GM12878 (cell line): Measurements from ENCODE around the gene TMX4. TPM values are rescaled to one million over a fixed set of nuclear protein-coding genes. Genes with fewer than 3 reads are reported as not detected.

Source experiments
- ATAC-seq: fragments of 200-7000 bp; cut with Tn5 transposase; 3 replicates; pipeline ENCODE4 v1.9.1; 2020; ENCODE audit warnings: mild to moderate bottlenecking, moderate library complexity
- BruUV-seq: library from RNA; stranded (reverse); fragments of 400-500 nt; replicated peaks from 2 replicates; lab custom pipeline; 2021; lab: Mats Ljungman, UMichigan
- CTCF ChIA-PET: fragments of 300-600 bp; sonication (Branson Sonifier 250); formaldehyde crosslinking; extraction: SDS; loops from one replicate; lab custom pipeline; 2021; ENCODE audit warnings: inconsistent platforms; lab: Yijun Ruan, JAX
- POLR2A ChIA-PET: fragments of 350-600 bp; formaldehyde crosslinking; extraction: SDS; loops from one replicate; lab custom pipeline; 2021; ENCODE audit warnings: inconsistent platforms; lab: Charles Lee
- RAD21 ChIA-PET: fragments of 300-600 bp; sonication (Branson Sonifier 250); formaldehyde crosslinking; loops from one replicate; lab custom pipeline; 2023; ENCODE audit warnings: antibody characterized with exemption; ENCODE audit not compliant: unreplicated experiment; lab: Charles Lee
- SMC1A ChIA-PET: fragments of 300-600 bp; sonication (Branson Sonifier 250); formaldehyde crosslinking; loops from one replicate; lab custom pipeline; 2023; ENCODE audit not compliant: unreplicated experiment, uncharacterized antibody; lab: Charles Lee
- DNase-seq: peaks from one replicate; pipeline ENCODE4 v3.0.0-alpha.2; 2011; ENCODE audit warnings: low read depth, low spot score
- FAIRE-seq: peaks from 3 replicates; lab custom pipeline; 2011; peaks lifted over from hg19 to GRCh38; lab: Jason Lieb, UNC
- H2AFZ ChIP-seq: 2 replicates; pipeline ENCODE4 v1.6.0; 2011; ENCODE audit warnings: low read depth, low read length, control low read depth; ENCODE audit not compliant: control insufficient read depth
- H3K27ac ChIP-seq: 2 replicates; pipeline ENCODE4 v1.5.1; 2011; ENCODE audit warnings: control low read depth; ENCODE audit not compliant: control insufficient read depth, insufficient read depth
- H3K27me3 ChIP-seq, 2 experiments: replicated peaks in 1 of 2; 2 replicates each; pipeline versions ENCODE4 v1.6.0 to v1.6.1; 2011; ENCODE audit warnings: low read length in 1 of 2; ENCODE audit not compliant: control insufficient read depth in 2 of 2, insufficient read depth in 2 of 2
- H3K36me3 ChIP-seq, 2 experiments: 2 replicates each; pipeline ENCODE4 v1.5.1; 2011; ENCODE audit warnings: low read length in 1 of 2; ENCODE audit not compliant: control insufficient read depth in 2 of 2, insufficient read depth in 2 of 2
- H3K4me1 ChIP-seq: 2 replicates; pipeline ENCODE4 v1.6.1; 2011; ENCODE audit warnings: mild to moderate bottlenecking, low read length, moderate library complexity, mixed read lengths; ENCODE audit not compliant: control insufficient read depth, insufficient read depth
- H3K4me2 ChIP-seq: 2 replicates; pipeline ENCODE4 v1.6.0; 2011; ENCODE audit warnings: control low read depth; ENCODE audit not compliant: control insufficient read depth, insufficient read depth
- H3K4me3 ChIP-seq: fragments of 200-600 bp; sonication (generic); 2 replicates; pipeline ENCODE4 v1.5.1; 2016
- H3K79me2 ChIP-seq: 2 replicates; pipeline ENCODE4 v1.6.0; 2011; ENCODE audit warnings: low read length; ENCODE audit not compliant: control insufficient read depth, insufficient read depth
- H3K9ac ChIP-seq: 2 replicates; pipeline ENCODE4 v1.8.0; 2011; ENCODE audit warnings: low read length, control low read depth, mixed read lengths; ENCODE audit not compliant: control insufficient read depth, insufficient read depth
- H3K9me3 ChIP-seq: replicated peaks from 3 replicates; pipeline ENCODE4 v1.5.1; 2011; ENCODE audit warnings: mild to moderate bottlenecking, low read length; ENCODE audit not compliant: control insufficient read depth, insufficient read depth
- H4K20me1 ChIP-seq: 2 replicates; pipeline ENCODE4 v1.6.0; 2011; ENCODE audit not compliant: control insufficient read depth, insufficient read depth
- CEBPB ChIP-seq, 2 experiments: fragments of 150-350 bp in 1 of 2; IDR thresholded peaks; 2 replicates each; pipeline ENCODE4 v1.6.1; 2012 to 2014; ENCODE audit warnings: low read depth in 2 of 2, low read length in 2 of 2, borderline replicate concordance in 1 of 2, inconsistent platforms in 1 of 2
- E2F8 ChIP-seq: fragments of 450-650 bp; IDR thresholded peaks from 2 replicates; pipeline ENCODE4 v1.6.1; 2018; ENCODE audit warnings: mild to moderate bottlenecking, low read depth, moderate library complexity; ENCODE audit not compliant: partially characterized antibody
- ELK1 ChIP-seq: IDR thresholded peaks from 2 replicates; pipeline ENCODE4 v1.6.1; 2012; ENCODE audit warnings: low read depth, low read length, improper control_type of control experiment
- HCFC1 ChIP-seq: fragments of 150-350 bp; IDR thresholded peaks from 2 replicates; pipeline ENCODE4 v1.6.1; 2014; ENCODE audit warnings: low read length
- HDAC2 ChIP-seq: fragments of 200-600 bp; sonication (generic); IDR thresholded peaks from 2 replicates; pipeline ENCODE4 v1.6.1; 2017
- NKRF ChIP-seq: fragments of 450-650 bp; conservative IDR thresholded peaks from 2 replicates; pipeline ENCODE4 v1.6.1; 2017; ENCODE audit warnings: mild to moderate bottlenecking, moderate library complexity
- RAD51 ChIP-seq: fragments of 450-650 bp; IDR thresholded peaks from 2 replicates; pipeline ENCODE4 v1.6.1; 2016; ENCODE audit warnings: moderate library complexity, mild to moderate bottlenecking, inconsistent platforms
- SREBF1 ChIP-seq: IDR thresholded peaks from 2 replicates; pipeline ENCODE4 v1.6.1; 2012; ENCODE audit warnings: mild to moderate bottlenecking, low read length
- YY1 ChIP-seq: IDR thresholded peaks from 2 replicates; pipeline ENCODE4 v1.6.1; 2011; ENCODE audit warnings: low read depth, mild to moderate bottlenecking, low read length
- ZBTB40 ChIP-seq: fragments of 450-650 bp; IDR thresholded peaks from 2 replicates; pipeline ENCODE4 v1.6.1; 2016; ENCODE audit warnings: mild to moderate bottlenecking, moderate library complexity, borderline replicate concordance
- ZNF217 ChIP-seq: fragments of 450-650 bp; IDR thresholded peaks from 2 replicates; pipeline ENCODE4 v1.6.1; 2017; ENCODE audit warnings: antibody characterized with exemption, mild to moderate bottlenecking
- WGBS: methylation state at CpG from one replicate; pipeline ENCODE4 v1.1.6; 2016; ENCODE audit warnings: low lambda C conversion rate; ENCODE audit not compliant: insufficient replicate concordance, insufficient coverage; ENCODE audit errors: missing lambda C conversion rate; 5-methylcytosine and 5-hydroxymethylcytosine counted together
- in situ Hi-C: fragments of 300-500 bp; cut with MboI; formaldehyde crosslinking; loops from 9 replicates; pipeline ENCODE4 v1.14.3; 2018; ENCODE audit warnings: mixed read lengths
- intact Hi-C: fragments of 100-400 bp; cut with micrococcal nuclease; formaldehyde crosslinking; loops from one replicate; pipeline ENCODE4 v1.14.2; 2022; ENCODE audit not compliant: unreplicated experiment
- polyA plus RNA-seq, 11 experiments: library from polyadenylated mRNA; depleted of rRNA in 4 of 11; unstranded in 6 of 11; stranded (reverse) in 5 of 11; fragments of >200 nt; fragmentation: Nextera tagmentation in 4 of 11; fragmentation: Illumina TruSeq in 1 of 11; extraction: Ambion mirVana in 4 of 11; extraction: Trizol in 1 of 11; gene quantifications; 1 replicate in 1 of 11; 2 replicates in 10 of 11; pipeline versions ENCODE4 v1.2.1 to v1.2.3, GENCODE V29; 2011 to 2016; ENCODE audit warnings: inconsistent platforms in 2 of 11, missing spikeins in 2 of 11, low read depth in 1 of 11
- total RNA-seq, 4 experiments: library from RNA; depleted of rRNA in 3 of 4; stranded (reverse); fragments of >200 nt in 3 of 4; fragmentation: Illumina TruSeq in 1 of 4; extraction: Trizol in 1 of 4; gene quantifications; 2 replicates each; pipeline versions ENCODE4 v1.2.1 to v1.2.3, GENCODE V29; 2013 to 2021

The TMX4 gene
- total and polyA plus RNA-seq, 10 of the 15 experiments (the other 5 are each of a cell fraction or from before 2014, with no cell fraction given), result 3.9 to 19.9 (median 11.1) TPM

- Histone ChIP-seq H3K4me3 (no peak overlapping the region), H3K4me2 (no peak overlapping the region), H3K27me3 (no peaks in the 10 kb centered on the region), H3K27ac (no peak overlapping the region), H2AFZ (no peak overlapping the region), H3K79me2 (no peaks in the 10 kb centered on the region), H3K36me3 (peaks cover 0 to 5% of the 10 kb centered on the region in 2 experiments; a peak in 3 of 4 replicates), H4K20me1 (no peaks in the 10 kb centered on the region), H3K4me1 (no peaks in the 10 kb centered on the region), H3K9ac (no peak overlapping the region), H3K9me3 (peaks cover 2% of the 10 kb centered on the region; the same call in 1 of the 3 replicates)
- ChIA-PET SMC1A (no interaction called here), POLR2A (no interaction called here), CTCF (interaction anchor here (1.0 kb wide), 1 partner anchor 41 kb away, joined by 3 read pairs; no protein-coding TSS in a partner anchor), RAD21 (no interaction called here)
- intact Hi-C loops, result no loop called here
- 96% methylated on average over 2 of the region's 2 CpGs for WGBS
- no peak for FAIRE-seq
- no TSS peak for BruUV-seq
- ATAC-seq, result no peak
- no peak for DNase-seq
- in situ Hi-C loops, result no loop called here
- TF ChIP-seq NKRF, result no peak
- TF ChIP-seq E2F8, result no peak
- no peak for TF ChIP-seq YY1
- no peak for TF ChIP-seq HDAC2
- no peak for TF ChIP-seq HCFC1
- TF ChIP-seq CEBPB (IDR thresholded peaks at IDR 0.05; ENCODE audit: borderline replicate concordance in 1 of 2, low read depth in 2 of 2, low read length in 2 of 2), result no peak
- TF ChIP-seq ELK1, result no peak
- TF ChIP-seq ZNF217, result no peak
- TF ChIP-seq SREBF1, result no peak
- no peak for TF ChIP-seq RAD51
- TF ChIP-seq ZBTB40, result no peak
These were observed 25.9 kb downstream of the TMX4 start for GRCh38 chr20:7993703-7994102.
